Activated CD8-positive, alpha-beta T cell treated with anti-CD3 and anti-CD28 coated beads for 36 hours (primary cell): ENCODE results near the gene BMF. TPM values are rescaled to one million over a fixed set of nuclear protein-coding genes. Genes with fewer than 3 reads are reported as not detected.

Source experiments
- ATAC-seq: fragments of 200-7000 bp; cut with Tn5 transposase; one replicate; pipeline ENCODE4 v1.10.0; 2021; ENCODE audit warnings: mild to moderate bottlenecking, moderate library complexity
- CTCF ChIA-PET: fragments of 350-600 bp; sonication (Branson Sonifier 250); formaldehyde crosslinking; loops from one replicate; lab custom pipeline; 2021; ENCODE audit warnings: antibody characterized with exemption; lab: Charles Lee
- POLR2A ChIA-PET: fragments of 350-600 bp; sonication (Branson Sonifier 250); formaldehyde crosslinking; loops from one replicate; lab custom pipeline; 2021; ENCODE audit warnings: antibody characterized with exemption; lab: Charles Lee
- DNase-seq: peaks from one replicate; pipeline ENCODE4 v3.0.0-alpha.2; 2020
- H3K27ac Mint-ChIP-seq: one replicate; pipeline ENCODE4 v1.8.0; 2021; ENCODE audit warnings: mild to moderate bottlenecking, mixed read lengths
- H3K27me3 Mint-ChIP-seq: one replicate; pipeline ENCODE4 v1.8.0; 2021; ENCODE audit warnings: mixed read lengths
- H3K36me3 Mint-ChIP-seq: one replicate; pipeline ENCODE4 v1.8.0; 2021; ENCODE audit warnings: low read depth, mixed read lengths
- H3K4me1 Mint-ChIP-seq: one replicate; pipeline ENCODE4 v1.8.0; 2021; ENCODE audit warnings: low read depth, mixed read lengths
- H3K4me3 Mint-ChIP-seq: one replicate; pipeline ENCODE4 v1.8.0; 2021; ENCODE audit warnings: mild to moderate bottlenecking, moderate library complexity, mixed read lengths
- H3K9me3 Mint-ChIP-seq: one replicate; pipeline ENCODE4 v1.8.0; 2021; ENCODE audit warnings: mixed read lengths
- intact Hi-C: fragments of 100-400 bp; cut with micrococcal nuclease; formaldehyde crosslinking; loops from one replicate; pipeline ENCODE4 v1.10.0; 2022
- total RNA-seq, 2 experiments: library from RNA; stranded (reverse); gene quantifications; one replicate each; pipeline ENCODE4 v1.2.3, GENCODE V29; 2021
- TF ChIP-seq, protein P1 (sequence below): fragments of 200-600 bp; IDR thresholded peaks from one replicate; pipeline ENCODE4 v1.8.0; 2022; ENCODE audit warnings: antibody characterized with exemption, mild to moderate bottlenecking

The BMF gene
- total RNA-seq, 2 experiments from 2014 or later, result 4.2 to 4.3 TPM

- Mint-ChIP-seq H3K27ac (peak overlapping the region; percentile 36), H3K4me1 (peaks cover 82% of the 10 kb centered on the region), H3K9me3 (no peaks in the 10 kb centered on the region), H3K27me3 (no peaks in the 10 kb centered on the region), H3K4me3 (no peak overlapping the region), H3K36me3 (peaks cover 16% of the 10 kb centered on the region)
- TF ChIP-seq, protein P1, sequence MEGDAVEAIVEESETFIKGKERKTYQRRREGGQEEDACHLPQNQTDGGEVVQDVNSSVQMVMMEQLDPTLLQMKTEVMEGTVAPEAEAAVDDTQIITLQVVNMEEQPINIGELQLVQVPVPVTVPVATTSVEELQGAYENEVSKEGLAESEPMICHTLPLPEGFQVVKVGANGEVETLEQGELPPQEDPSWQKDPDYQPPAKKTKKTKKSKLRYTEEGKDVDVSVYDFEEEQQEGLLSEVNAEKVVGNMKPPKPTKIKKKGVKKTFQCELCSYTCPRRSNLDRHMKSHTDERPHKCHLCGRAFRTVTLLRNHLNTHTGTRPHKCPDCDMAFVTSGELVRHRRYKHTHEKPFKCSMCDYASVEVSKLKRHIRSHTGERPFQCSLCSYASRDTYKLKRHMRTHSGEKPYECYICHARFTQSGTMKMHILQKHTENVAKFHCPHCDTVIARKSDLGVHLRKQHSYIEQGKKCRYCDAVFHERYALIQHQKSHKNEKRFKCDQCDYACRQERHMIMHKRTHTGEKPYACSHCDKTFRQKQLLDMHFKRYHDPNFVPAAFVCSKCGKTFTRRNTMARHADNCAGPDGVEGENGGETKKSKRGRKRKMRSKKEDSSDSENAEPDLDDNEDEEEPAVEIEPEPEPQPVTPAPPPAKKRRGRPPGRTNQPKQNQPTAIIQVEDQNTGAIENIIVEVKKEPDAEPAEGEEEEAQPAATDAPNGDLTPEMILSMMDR, result no peak
- ChIA-PET CTCF (interaction anchor here (0.7 to 8.1 kb wide), 47 partner anchors 8 to 326 kb away, joined by 3 to 198 read pairs (median 4); partner anchors contain the start of genes BMF and BUB1B), POLR2A (interaction anchor here (0.5 to 3.0 kb wide), 9 partner anchors 9 to 118 kb away, joined by 3 to 10 read pairs (median 3); partner anchors contain the start of gene BUB1B)
- intact Hi-C loops, result loop anchor here (1.0 to 5.0 kb wide), 3 partner anchors 61 to 229 kb away; partner anchors contain the start of gene BUB1B
- no peak for ATAC-seq
- DNase-seq, result no peak
Observed at GRCh38 chr15:40045572-40046217, 63.0 kb downstream of the BMF start.

GRCh38 chr15:40044717-40045571 is 63.7 kb downstream of the BMF start:
- H3K27me3 Mint-ChIP-seq, result no peaks in the 10 kb centered on the region
- intact Hi-C loops, result loop anchor here (1.0 to 5.0 kb wide), 3 partner anchors 62 to 229 kb away; partner anchors contain the start of gene BUB1B
- H3K4me3 Mint-ChIP-seq, result peak overlapping the region; percentile 9
- ChIA-PET POLR2A (interaction anchor here (1.1 to 1.4 kb wide), 5 partner anchors 10 to 71 kb away, joined by 3 to 4 read pairs (median 3); no protein-coding TSS in a partner anchor), CTCF (interaction anchor here (0.7 to 8.1 kb wide), 46 partner anchors 8 to 327 kb away, joined by 3 to 198 read pairs (median 4); partner anchors contain the start of genes BMF and BUB1B)
- H3K4me1 Mint-ChIP-seq, result peaks cover 85% of the 10 kb centered on the region
- peak; percentile 85 for ATAC-seq
- H3K27ac Mint-ChIP-seq, result peak overlapping the region; percentile 85
- TF ChIP-seq, protein P1, result peak; percentile 96
- peak; percentile 95 for DNase-seq
- H3K36me3 Mint-ChIP-seq, result peaks cover 16% of the 10 kb centered on the region
- no peaks in the 10 kb centered on the region for H3K9me3 Mint-ChIP-seq

GRCh38 chr15:40043927-40044716 is 64.6 kb downstream of the BMF start:
- ATAC-seq, result no peak
- Mint-ChIP-seq H3K4me3 (peak overlapping the region; percentile 9), H3K9me3 (no peaks in the 10 kb centered on the region), H3K27ac (peak overlapping the region; percentile 85), H3K4me1 (peaks cover 78% of the 10 kb centered on the region), H3K27me3 (no peaks in the 10 kb centered on the region), H3K36me3 (peaks cover 13% of the 10 kb centered on the region)
- DNase-seq, result no peak
- CTCF ChIA-PET, result interaction anchor here (0.5 to 8.1 kb wide), 5 partner anchors 58 to 281 kb away, joined by 3 to 198 read pairs (median 4); no protein-coding TSS in a partner anchor
- POLR2A ChIA-PET, result interaction anchor here (0.7 to 1.4 kb wide), 4 partner anchors 58 to 117 kb away, joined by 3 read pairs; no protein-coding TSS in a partner anchor
- intact Hi-C loops, result loop anchor here (2.0 kb wide), 1 partner anchor 63 kb away; no protein-coding TSS in a partner anchor
- TF ChIP-seq, protein P1, result no peak

GRCh38 chr15:40042791-40043320 is 65.8 kb downstream of the BMF start:
- peak overlapping the region; percentile 45 for H3K27ac Mint-ChIP-seq
- DNase-seq (no peak), ATAC-seq (no peak)
- TF ChIP-seq, protein P1, result no peak
- no peaks in the 10 kb centered on the region for H3K27me3 Mint-ChIP-seq
- H3K4me1 Mint-ChIP-seq, result peaks cover 70% of the 10 kb centered on the region
- peaks cover 18% of the 10 kb centered on the region for H3K36me3 Mint-ChIP-seq
- H3K9me3 Mint-ChIP-seq, result no peaks in the 10 kb centered on the region
- ChIA-PET POLR2A (interaction anchor here (0.7 kb wide), 1 partner anchor 56 kb away, joined by 3 read pairs; no protein-coding TSS in a partner anchor), CTCF (interaction anchor here (1.2 to 8.1 kb wide), 3 partner anchors 59 to 231 kb away, joined by 3 to 198 read pairs (median 18); no protein-coding TSS in a partner anchor)
- intact Hi-C loops, result no loop called here
- H3K4me3 Mint-ChIP-seq, result no peak overlapping the region
